GM10847 (cell line): ENCODE data around the gene RCBTB2.

Experiments
- POLR2A ChIP-seq: IDR thresholded peaks from 2 replicates; pipeline ENCODE4 v1.6.1; 2011; ENCODE audit not compliant: insufficient read length; ENCODE audit errors: extremely low read depth

The RCBTB2 gene

GRCh38 chr13:48457578-48458242 lies 75.2 kb downstream of the RCBTB2 start:
- no peak for TF ChIP-seq POLR2A

GRCh38 chr13:48456546-48456945 lies 76.3 kb downstream of the RCBTB2 start:
- TF ChIP-seq POLR2A, result no peak

- no peak for TF ChIP-seq POLR2A
Observed at GRCh38 chr13:48449656-48450055, 83.2 kb downstream of the RCBTB2 start.

GRCh38 chr13:48448959-48449614 lies 83.8 kb downstream of the RCBTB2 start:
- TF ChIP-seq POLR2A, result no peak

GRCh38 chr13:48448285-48448958 lies 84.5 kb downstream of the RCBTB2 start:
- TF ChIP-seq POLR2A, result no peak

GRCh38 chr13:48446464-48446863 lies 86.4 kb downstream of the RCBTB2 start:
- TF ChIP-seq POLR2A, result no peak

GRCh38 chr13:48443442-48444208 lies 89.3 kb downstream of the RCBTB2 start:
- no peak for TF ChIP-seq POLR2A
